Transverse colon (tissue), 4 donors: ENCODE data around the gene CPSF6. TPM values are rescaled to one million over a fixed set of nuclear protein-coding genes. Genes with fewer than 3 reads are reported as not detected.

ENCODE experiments used
- DNase-seq: peaks from one replicate; pipeline ENCODE4 v3.0.0-alpha.2; 2019
- H3K27ac ChIP-seq, 4 donors: fragments of 200-600 bp; sonication (generic); 2 replicates each; pipeline ENCODE4 v1.5.1; 2016 to 2018; ENCODE audit warnings: inconsistent platforms in 4 of 4
- H3K27me3 ChIP-seq: fragments of 200-600 bp; sonication (generic); 2 replicates; pipeline ENCODE4 v1.5.1; 2017; ENCODE audit warnings: inconsistent platforms
- H3K36me3 ChIP-seq, 4 donors: fragments of 200-600 bp; sonication (generic); 2 replicates each; pipeline ENCODE4 v1.5.1; 2017 to 2019; ENCODE audit warnings: inconsistent platforms in 4 of 4
- H3K4me1 ChIP-seq, 4 donors: fragments of 200-600 bp; sonication (generic); 2 replicates each; pipeline ENCODE4 v1.5.1; 2017 to 2020; ENCODE audit warnings: inconsistent platforms in 4 of 4
- H3K4me3 ChIP-seq, 4 donors: fragments of 200-600 bp; sonication (generic); 1 replicate in 1 of 4; 2 replicates in 3 of 4; pipeline versions ENCODE4 v1.5.1 to v1.6.1; 2017 to 2019; ENCODE audit warnings: inconsistent platforms in 4 of 4
- H3K9me3 ChIP-seq, 2 donors: fragments of 200-600 bp; sonication (generic); 2 replicates each; pipeline ENCODE4 v1.5.1; 2017 to 2019; ENCODE audit warnings: inconsistent platforms in 2 of 2
- CTCF ChIP-seq, 5 experiments: fragments of 200-600 bp in 3 of 5; fragments of 450-650 bp in 2 of 5; sonication (generic) in 3 of 5; IDR thresholded peaks; 1 replicate in 2 of 5; 2 replicates in 3 of 5; pipeline ENCODE4 v1.5.1; 2016 to 2017; ENCODE audit warnings: antibody characterized with exemption in 5 of 5, inconsistent platforms in 3 of 5, mild to moderate bottlenecking in 2 of 5, moderate library complexity in 1 of 5
- EP300 ChIP-seq: sonication (generic); formaldehyde crosslinking; IDR thresholded peaks from one replicate; pipeline ENCODE4 v1.6.1; 2017; ENCODE audit warnings: antibody characterized with exemption, low read depth
- POLR2A ChIP-seq: fragments of 450-650 bp; IDR thresholded peaks from one replicate; pipeline ENCODE4 v1.6.1; 2016; ENCODE audit warnings: antibody characterized with exemption, mild to moderate bottlenecking, moderate library complexity
- POLR2AphosphoS5 ChIP-seq, 3 donors: sonication (generic); formaldehyde crosslinking; IDR thresholded peaks; one replicate each; pipeline ENCODE4 v1.6.1; 2016; ENCODE audit warnings: antibody characterized with exemption in 3 of 3
- WGBS, 2 donors: methylation state at CpG; one replicate each; pipeline ENCODE4 v1.1.5; 2018; ENCODE audit warnings: low coverage in 1 of 2; 5-methylcytosine and 5-hydroxymethylcytosine counted together
- in situ Hi-C, 4 donors: fragments of 200-750 bp; cut with MboI; loops; one replicate each; pipeline versions ENCODE4 v1.15.0 to v1.15.1; 2017; ENCODE audit warnings: low sequenced_read_pairs in 3 of 4, low pct_ligation_motif_present in 1 of 4, low pct_unique_long_range_greater_than_20kb in 1 of 4
- intact Hi-C: fragments of 100-400 bp; cut with DNase I; formaldehyde crosslinking; loops from one replicate; pipeline ENCODE4 v1.15.1; 2023; ENCODE audit warnings: low total_unique reads
- total RNA-seq, 4 donors: library from RNA; depleted of rRNA; stranded (reverse); fragments of >200 nt; gene quantifications; one replicate each; pipeline ENCODE4 v1.1.0, GENCODE V29; 2016

Gene CPSF6
- total RNA-seq, 4 donors from 2014 or later = 26.1 to 46.0 (median 33.8) TPM

GRCh38 chr12:69231479-69231878 is 7.9 kb upstream of the CPSF6 start:
- Histone ChIP-seq H3K27ac (no peak overlapping the region), H3K9me3 (peaks cover 5 to 8% of the 10 kb centered on the region in 2 donors), H3K36me3 (no peaks in the 10 kb centered on the region), H3K27me3 (no peaks in the 10 kb centered on the region), H3K4me3 (no peak overlapping the region), H3K4me1 (no peaks in the 10 kb centered on the region)
- in situ Hi-C loops (no loop called here), intact Hi-C loops (no loop called here)
- TF ChIP-seq EP300 (no peak), POLR2AphosphoS5 (IDR thresholded peaks at IDR 0.05) (no peak), POLR2A (no peak), CTCF (IDR thresholded peaks at IDR 0.05) (no peak)
- DNase-seq = no peak

- no peak for DNase-seq
- TF ChIP-seq POLR2AphosphoS5 (IDR thresholded peaks at IDR 0.05) (no peak), POLR2A (no peak), CTCF (IDR thresholded peaks at IDR 0.05) (no peak), EP300 (no peak)
- Histone ChIP-seq H3K27ac (peak overlapping the region; percentile 97 to 99 (median 98)), H3K9me3 (no peaks in the 10 kb centered on the region), H3K4me3 (peak overlapping the region; percentile 8 to 100 (median 90)), H3K4me1 (peaks cover 19 to 43% (median 37%) of the 10 kb centered on the region in 4 donors), H3K27me3 (no peaks in the 10 kb centered on the region), H3K36me3 (no peaks in the 10 kb centered on the region)
- 12 to 15% methylated on average over 15 to 16 of the region's 16 CpGs for WGBS, 2 donors
- in situ Hi-C loops = no loop called here
- intact Hi-C loops = no loop called here
Measured at GRCh38 chr12:69238589-69239351, 599 bp upstream of the CPSF6 start.

GRCh38 chr12:69239922-69240630 is 707 bp downstream of the CPSF6 start:
- 0 to 1% methylated on average over 7 to 60 of the region's 68 CpGs for WGBS, 2 donors
- peaks cover 19 to 52% (median 37%) of the 10 kb centered on the region in 4 donors for H3K4me1 ChIP-seq
- DNase-seq = peak; percentile 55
- H3K36me3 ChIP-seq = no peaks in the 10 kb centered on the region
- peak overlapping the region; percentile 97 to 99 (median 98) for H3K27ac ChIP-seq
- TF ChIP-seq POLR2A = no peak
- TF ChIP-seq CTCF (IDR thresholded peaks at IDR 0.05) = no peak
- TF ChIP-seq POLR2AphosphoS5 (IDR thresholded peaks at IDR 0.05) = no peak
- no peak for TF ChIP-seq EP300
- in situ Hi-C loops (no loop called here), intact Hi-C loops (no loop called here)
- H3K27me3 ChIP-seq = no peaks in the 10 kb centered on the region
- H3K4me3 ChIP-seq = peak overlapping the region; percentile 52 to 100 (median 90)
- no peaks in the 10 kb centered on the region for H3K9me3 ChIP-seq

GRCh38 chr12:69240631-69240995 is 1.2 kb downstream of the CPSF6 start:
- peak overlapping the region; percentile 97 to 99 (median 98) for H3K27ac ChIP-seq
- peaks cover 19 to 52% (median 37%) of the 10 kb centered on the region in 4 donors for H3K4me1 ChIP-seq
- H3K27me3 ChIP-seq = no peaks in the 10 kb centered on the region
- H3K9me3 ChIP-seq = no peaks in the 10 kb centered on the region
- 0 to 1% methylated on average over 9 to 11 of the region's 11 CpGs for WGBS, 2 donors
- no peak for DNase-seq
- in situ Hi-C loops = no loop called here
- intact Hi-C loops = no loop called here
- H3K4me3 ChIP-seq = peak overlapping the region; percentile 52 to 100 (median 90)
- no peak for TF ChIP-seq EP300
- TF ChIP-seq CTCF (IDR thresholded peaks at IDR 0.05) = no peak
- no peak for TF ChIP-seq POLR2A
- TF ChIP-seq POLR2AphosphoS5 (IDR thresholded peaks at IDR 0.05) = no peak
- no peaks in the 10 kb centered on the region for H3K36me3 ChIP-seq
